HS-5 (cell line): Measurements from ENCODE around the gene C11orf16.
"Not testable (repeated sequence)": the region's sequence is repeated elsewhere in the genome, so short reads cannot be mapped to it uniquely, and the experiment has no call there.

ENCODE experiments used
- DNase-seq: peaks from one replicate; pipeline ENCODE4 v3.0.0-alpha.2; 2012; ENCODE audit warnings: low read depth

C11orf16 gene

DNA sequence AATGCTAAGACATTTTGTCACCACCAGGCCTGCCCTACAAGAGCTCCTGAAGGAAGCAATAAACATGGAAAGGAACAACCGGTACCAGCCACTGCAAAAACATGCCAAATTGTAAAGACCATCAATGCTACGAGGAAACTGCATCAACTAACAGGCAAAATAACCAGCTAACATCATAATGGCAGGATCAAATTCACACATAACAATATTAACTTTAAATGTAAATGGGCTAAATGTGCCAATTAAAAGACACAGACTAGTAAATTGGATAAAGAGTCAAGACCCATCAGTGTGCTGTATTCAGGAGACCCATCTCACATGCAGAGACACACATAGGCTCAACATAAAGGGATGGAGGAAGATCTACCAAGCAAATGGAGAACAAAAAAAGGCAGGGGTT is 41.6 kb downstream of the C11orf16 start:
- not testable (repeated sequence) for DNase-seq

DNA sequence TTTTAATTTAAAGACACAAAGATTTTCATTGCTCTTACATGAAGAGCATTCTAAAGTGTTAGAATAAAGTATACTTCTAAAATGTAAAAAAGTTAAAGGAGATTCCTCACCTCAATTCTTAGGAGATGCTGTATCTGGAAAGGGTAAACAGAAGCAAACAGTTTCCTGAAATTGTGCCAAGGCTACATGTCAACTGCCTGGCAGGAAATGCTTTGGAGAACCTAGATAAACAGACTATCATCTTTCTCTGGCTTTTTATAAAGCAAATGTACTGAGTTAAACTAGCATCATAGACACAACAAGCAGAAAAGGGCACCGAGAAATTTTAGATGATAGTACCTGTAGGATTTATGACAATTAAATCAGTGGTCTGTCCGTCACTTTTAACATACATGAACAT is 46.4 kb downstream of the C11orf16 start:
- no peak for DNase-seq

DNA sequence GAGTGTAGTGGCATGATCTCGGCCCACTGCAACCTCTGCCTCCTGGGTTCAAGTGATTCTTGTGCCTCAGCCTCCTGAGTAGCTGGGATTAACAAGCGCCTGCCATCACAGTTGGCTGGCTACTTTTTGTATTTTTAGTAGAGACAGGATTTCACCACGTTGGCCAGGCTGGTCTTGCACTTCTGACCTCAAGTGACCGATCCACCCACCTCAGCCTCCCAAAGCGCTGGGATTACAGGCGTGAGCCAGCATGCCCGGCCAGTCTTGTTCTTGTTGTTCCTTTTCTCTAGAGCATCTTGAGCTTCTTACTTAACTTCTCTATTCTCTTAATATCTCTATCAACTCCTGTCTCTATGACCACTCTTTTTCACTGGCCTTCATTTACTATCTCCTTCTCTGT is 51.2 kb downstream of the C11orf16 start:
- DNase-seq, result not testable (repeated sequence)

DNA sequence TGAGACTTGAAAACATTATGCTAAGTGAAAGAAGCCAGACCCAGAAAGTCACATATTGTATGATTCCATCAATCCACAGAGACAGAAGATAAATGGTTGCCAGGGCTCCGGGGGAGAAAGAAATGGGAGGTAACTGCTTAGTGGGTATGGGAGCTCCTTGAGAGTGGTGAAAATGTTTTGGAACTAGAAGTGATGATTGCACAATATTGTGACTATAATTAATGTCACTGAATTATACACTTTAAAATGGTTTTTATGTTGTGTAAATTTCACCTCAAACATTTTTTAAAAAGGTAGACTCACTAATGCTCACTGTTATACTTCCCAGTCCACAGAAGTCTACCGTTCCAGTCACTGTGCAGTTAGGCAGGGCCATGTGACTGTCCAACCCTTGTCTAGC is 54.0 kb downstream of the C11orf16 start:
- no peak for DNase-seq

DNA sequence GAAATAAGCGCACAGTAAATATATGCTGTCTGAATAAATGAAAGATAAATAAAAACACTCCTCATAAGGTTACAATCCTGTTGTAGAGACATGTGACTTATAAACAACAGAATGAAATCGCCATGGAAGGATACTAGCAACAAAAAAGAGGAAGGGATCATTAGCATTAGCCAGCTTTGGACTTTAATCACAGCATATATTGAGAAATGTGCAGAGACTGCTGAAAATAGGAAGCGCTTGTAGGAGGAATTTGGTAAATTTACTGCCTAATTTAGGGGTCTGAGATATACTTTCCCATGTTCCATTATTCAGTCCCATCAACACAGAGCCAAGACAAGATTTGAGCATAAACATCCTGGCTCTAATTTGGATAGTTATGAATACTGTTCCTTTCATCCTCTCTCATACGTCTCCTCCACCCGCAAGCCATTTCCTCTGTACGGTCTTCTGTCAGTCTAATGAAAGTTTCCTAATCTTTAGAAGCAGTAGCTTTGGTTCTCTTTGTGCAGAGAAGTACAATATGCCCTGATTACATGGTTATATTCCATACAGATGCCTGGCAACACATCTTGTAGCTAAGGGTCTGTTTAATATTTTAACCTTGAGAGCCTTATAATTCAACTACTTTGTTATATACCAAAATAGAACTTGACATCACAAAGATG is 58.9 kb downstream of the C11orf16 start:
- no peak for DNase-seq

DNA sequence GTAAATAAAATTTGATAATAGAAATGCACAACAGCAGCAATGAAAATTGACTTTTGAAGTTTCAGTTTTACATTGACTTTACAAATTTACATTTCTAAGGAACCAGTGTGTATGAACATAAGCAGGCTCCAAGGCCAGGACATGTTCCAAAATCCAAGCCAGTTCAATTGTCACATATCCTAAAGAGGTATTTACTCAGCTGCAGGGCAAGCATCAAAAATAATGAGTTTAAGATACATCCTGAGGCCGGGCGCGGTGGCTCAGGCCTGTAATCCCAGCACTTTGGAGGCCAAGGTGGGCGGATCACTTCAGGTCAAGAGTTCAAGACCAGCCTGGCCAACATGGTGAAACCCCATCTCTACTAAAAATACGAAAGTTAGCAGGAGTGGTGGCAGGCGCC is 60.8 kb downstream of the C11orf16 start:
- DNase-seq, result no peak

DNA sequence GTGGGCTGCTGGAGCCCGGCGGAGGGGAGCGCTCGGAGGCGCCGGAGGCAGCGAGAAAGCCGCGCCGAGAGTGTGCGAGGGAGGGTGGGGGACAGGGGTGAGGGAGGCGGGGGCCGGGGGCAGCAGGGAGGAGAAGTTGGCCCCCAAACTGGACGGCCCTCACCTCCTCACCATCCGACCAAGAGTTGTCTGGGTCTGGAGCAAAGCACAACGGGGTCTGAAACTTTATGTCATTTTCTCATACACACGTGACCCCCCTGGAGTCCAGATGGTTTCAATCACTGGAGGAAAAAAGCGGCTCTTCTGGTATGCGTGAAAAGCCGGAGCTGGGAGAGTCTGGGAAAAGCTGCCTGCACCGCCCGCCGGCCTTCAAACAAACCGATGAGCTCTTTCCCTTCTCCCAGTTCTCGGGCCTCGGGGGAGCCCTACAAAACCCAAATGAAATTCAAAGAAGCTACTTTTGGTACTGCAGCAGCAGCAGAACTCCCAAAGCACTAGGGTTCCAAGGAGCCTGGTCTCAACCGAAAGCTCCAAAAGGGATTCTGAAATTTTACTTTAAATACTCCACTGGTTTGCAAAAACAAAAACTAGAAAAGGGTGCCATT is 61.5 kb downstream of the C11orf16 start:
- DNase-seq, result peak; percentile 77

DNA sequence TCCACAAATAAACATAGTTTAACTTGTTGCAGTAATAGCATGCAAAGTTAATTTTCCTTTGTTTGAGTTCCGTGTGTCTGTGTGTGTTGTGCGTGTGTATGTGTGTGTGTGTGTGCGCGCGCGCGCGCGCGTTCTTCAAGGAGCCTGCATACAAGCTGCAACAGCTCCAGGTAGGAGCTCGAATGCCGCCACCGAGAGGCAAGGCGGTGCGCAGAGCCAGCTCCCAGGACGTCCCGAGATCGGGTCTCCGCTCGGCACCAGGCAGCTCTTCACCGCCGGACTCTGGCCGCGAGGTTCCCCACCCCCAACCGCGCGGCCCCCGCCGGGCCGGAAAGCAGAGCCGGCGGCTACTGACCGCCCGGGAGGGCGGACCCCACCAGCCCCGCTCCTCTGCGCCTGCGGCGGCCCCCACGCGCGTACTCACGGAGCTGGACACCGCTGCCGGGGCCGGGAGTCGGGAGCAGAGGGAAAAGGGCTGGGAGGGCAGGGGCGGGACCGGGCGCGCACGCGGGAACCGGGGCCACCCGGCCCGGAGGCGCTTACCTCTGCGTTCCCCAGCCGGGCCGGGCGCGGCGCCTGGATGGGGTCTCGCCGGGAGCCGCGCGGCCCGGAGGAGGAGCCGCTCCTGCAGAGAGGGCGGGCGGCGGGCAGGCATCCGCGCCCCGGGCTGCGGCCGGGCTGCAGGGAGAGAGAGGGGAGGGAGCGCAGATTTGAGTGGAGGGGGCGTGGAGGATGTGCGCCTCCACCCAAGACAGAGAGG is 62.2 kb downstream of the C11orf16 start:
- no peak for DNase-seq
